Stimulated activated CD8-positive, alpha-beta memory T cell treated with anti-CD3 and anti-CD28 coated beads, Interleukin-12 subunit alpha, Interleukin-12 subunit beta, amount 100 ng/mL, for 24 hours (primary cell): ENCODE results near the gene RPL22.

Source experiments
- DNase-seq: peaks from one replicate; pipeline ENCODE4 v3.0.0-alpha.2; 2020; ENCODE audit errors: extremely low read depth

Gene RPL22

GRCh38 chr1:6199298-6200187 is at the start of gene RPL22:
Gene RPL22, minus strand, starts transcription at chr1:6199595. Its CDS starts 22 bp downstream, at chr1:6199573.
- peak; percentile 93 for DNase-seq

GRCh38 chr1:6248161-6248776 is 48.9 kb upstream of the RPL22 start:
- DNase-seq = no peak

- no peak for DNase-seq
Observed at GRCh38 chr1:6247651-6248050, 48.3 kb upstream of the RPL22 start.

- peak; percentile 47 for DNase-seq
Observed at GRCh38 chr1:6246497-6247467, 47.4 kb upstream of the RPL22 start.

- DNase-seq = no peak
Observed at GRCh38 chr1:6245869-6246496, 46.6 kb upstream of the RPL22 start.

- DNase-seq = peak; percentile 38
Observed at GRCh38 chr1:6245086-6245868, 45.9 kb upstream of the RPL22 start.

GRCh38 chr1:6244401-6245049 is 45.1 kb upstream of the RPL22 start:
- no peak for DNase-seq

- no peak for DNase-seq
Observed at GRCh38 chr1:6243993-6244392, 44.6 kb upstream of the RPL22 start, which contains the start of gene HES3. Gene HES3, plus strand, starts transcription at chr1:6244179. Its CDS starts 187 bp downstream, at chr1:6244366.

GRCh38 chr1:6243053-6243834 is 43.8 kb upstream of the RPL22 start:
- DNase-seq = no peak

GRCh38 chr1:6241887-6242740 is 42.7 kb upstream of the RPL22 start:
- DNase-seq = no peak

GRCh38 chr1:6241107-6241886 is 41.9 kb upstream of the RPL22 start:
- no peak for DNase-seq

- no peak for DNase-seq
Observed at GRCh38 chr1:6239950-6240768, 40.8 kb upstream of the RPL22 start.

- DNase-seq = no peak
Observed at GRCh38 chr1:6239213-6239752, 39.9 kb upstream of the RPL22 start.

- DNase-seq = no peak
Observed at GRCh38 chr1:6237093-6237492, 37.7 kb upstream of the RPL22 start.

- DNase-seq = no peak
Observed at GRCh38 chr1:6235296-6235677, 35.9 kb upstream of the RPL22 start.

GRCh38 chr1:6234502-6235295 is 35.3 kb upstream of the RPL22 start:
- DNase-seq = no peak
